Activated naive CD4-positive, alpha-beta T cell treated with anti-CD3 and anti-CD28 coated beads, Interleukin-2, amount 10 ng/mL, durations not matched to agents 7 days and 5 days (primary cell): Measurements from ENCODE around the gene IKZF3.
"Not testable (repeated sequence)": the region's sequence is repeated elsewhere in the genome, so short reads cannot be mapped to it uniquely, and the experiment has no call there.

ENCODE experiments used
- CTCF ChIA-PET: fragments of 350-600 bp; sonication (Branson Sonifier 250); formaldehyde crosslinking; loops from one replicate; lab custom pipeline; 2021; ENCODE audit warnings: antibody characterized with exemption; lab: Charles Lee
- DNase-seq: peaks from one replicate; pipeline ENCODE4 v3.0.0-alpha.2; 2020
- H3K27ac Mint-ChIP-seq: one replicate; pipeline ENCODE4 v1.8.0; 2021; ENCODE audit warnings: mild to moderate bottlenecking, moderate library complexity, mixed read lengths
- H3K27me3 Mint-ChIP-seq: one replicate; pipeline ENCODE4 v1.8.0; 2021; ENCODE audit warnings: mild to moderate bottlenecking, mixed read lengths
- H3K36me3 Mint-ChIP-seq: one replicate; pipeline ENCODE4 v1.8.0; 2021; ENCODE audit warnings: mixed read lengths
- H3K4me1 Mint-ChIP-seq: one replicate; pipeline ENCODE4 v1.8.0; 2021; ENCODE audit warnings: mixed read lengths
- H3K4me3 Mint-ChIP-seq: one replicate; pipeline ENCODE4 v1.8.0; 2021; ENCODE audit warnings: mild to moderate bottlenecking, moderate library complexity, mixed read lengths
- H3K9me3 Mint-ChIP-seq: one replicate; pipeline ENCODE4 v1.8.0; 2021; ENCODE audit warnings: mixed read lengths

The IKZF3 gene

GRCh38 chr17:39776252-39776651, 87.9 kb downstream of the IKZF3 start:
- peak overlapping the region; percentile 87 for H3K4me3 Mint-ChIP-seq
- DNase-seq = no peak
- H3K27me3 Mint-ChIP-seq = no peaks in the 10 kb centered on the region
- no peaks in the 10 kb centered on the region for H3K9me3 Mint-ChIP-seq
- H3K27ac Mint-ChIP-seq = peak overlapping the region; percentile 50
- peaks cover 36% of the 10 kb centered on the region for H3K36me3 Mint-ChIP-seq
- CTCF ChIA-PET = interaction anchor here (1.3 to 1.6 kb wide), 4 partner anchors 21 to 204 kb away, joined by 3 to 5 read pairs (median 4); partner anchors contain the start of gene PSMD3
- H3K4me1 Mint-ChIP-seq = peaks cover 87% of the 10 kb centered on the region

- CTCF ChIA-PET = interaction anchor here (1.0 to 1.3 kb wide), 3 partner anchors 9 to 19 kb away, joined by 3 to 4 read pairs (median 3); no protein-coding TSS in a partner anchor
- Mint-ChIP-seq H3K27me3 (no peaks in the 10 kb centered on the region), H3K27ac (peak overlapping the region; percentile 50), H3K36me3 (peaks cover 37% of the 10 kb centered on the region), H3K4me1 (peaks cover 90% of the 10 kb centered on the region), H3K4me3 (no peak overlapping the region), H3K9me3 (no peaks in the 10 kb centered on the region)
- DNase-seq = no peak
These were observed 89.1 kb downstream of the IKZF3 start for GRCh38 chr17:39775031-39775430.

GRCh38 chr17:39774047-39774446, 90.1 kb downstream of the IKZF3 start:
- no peak for DNase-seq
- Mint-ChIP-seq H3K27me3 (no peaks in the 10 kb centered on the region), H3K36me3 (peaks cover 38% of the 10 kb centered on the region), H3K9me3 (no peaks in the 10 kb centered on the region), H3K4me1 (peaks cover 97% of the 10 kb centered on the region), H3K27ac (no peak overlapping the region), H3K4me3 (no peak overlapping the region)
- CTCF ChIA-PET = no interaction called here

- CTCF ChIA-PET = no interaction called here
- DNase-seq = no peak
- Mint-ChIP-seq H3K9me3 (no peaks in the 10 kb centered on the region), H3K4me1 (peaks cover 96% of the 10 kb centered on the region), H3K4me3 (no peak overlapping the region), H3K27ac (peak overlapping the region; percentile 89), H3K27me3 (no peaks in the 10 kb centered on the region), H3K36me3 (peaks cover 43% of the 10 kb centered on the region)
These were observed 90.9 kb downstream of the IKZF3 start for GRCh38 chr17:39772987-39773934.

GRCh38 chr17:39772415-39772814, 91.7 kb downstream of the IKZF3 start:
- peaks cover 93% of the 10 kb centered on the region for H3K4me1 Mint-ChIP-seq
- peaks cover 45% of the 10 kb centered on the region for H3K36me3 Mint-ChIP-seq
- H3K27ac Mint-ChIP-seq = peak overlapping the region; percentile 89
- no peak for DNase-seq
- CTCF ChIA-PET = no interaction called here
- no peaks in the 10 kb centered on the region for H3K27me3 Mint-ChIP-seq
- no peaks in the 10 kb centered on the region for H3K9me3 Mint-ChIP-seq
- peak overlapping the region; percentile 24 for H3K4me3 Mint-ChIP-seq

- H3K4me3 Mint-ChIP-seq = no peak overlapping the region
- CTCF ChIA-PET = interaction anchor here (0.9 to 1.8 kb wide), 8 partner anchors 10 to 148 kb away, joined by 3 to 5 read pairs (median 4); partner anchors contain the start of gene IKZF3
- H3K36me3 Mint-ChIP-seq = peaks cover 59% of the 10 kb centered on the region
- no peaks in the 10 kb centered on the region for H3K27me3 Mint-ChIP-seq
- peak overlapping the region; percentile 87 for H3K27ac Mint-ChIP-seq
- peaks cover 4% of the 10 kb centered on the region for H3K9me3 Mint-ChIP-seq
- DNase-seq = peak; percentile 57
- H3K4me1 Mint-ChIP-seq = peaks cover 85% of the 10 kb centered on the region
These were observed 94.0 kb downstream of the IKZF3 start for GRCh38 chr17:39769974-39770587.

GRCh38 chr17:39767147-39767546, 97.0 kb downstream of the IKZF3 start:
- peaks cover 65% of the 10 kb centered on the region for H3K36me3 Mint-ChIP-seq

GRCh38 chr17:39765766-39766165, 98.3 kb downstream of the IKZF3 start:
- CTCF ChIA-PET = interaction anchor here (1.0 kb wide), 1 partner anchor 9 kb away, joined by 3 read pairs; no protein-coding TSS in a partner anchor
- Mint-ChIP-seq H3K4me1 (peaks cover 50% of the 10 kb centered on the region), H3K9me3 (peaks cover 4% of the 10 kb centered on the region), H3K4me3 (no peak overlapping the region), H3K27me3 (no peaks in the 10 kb centered on the region), H3K27ac (no peak overlapping the region), H3K36me3 (peaks cover 63% of the 10 kb centered on the region)
- no peak for DNase-seq

More at GRCh38 chr17:39767147-39767546, 97.0 kb downstream of the IKZF3 start:
- Mint-ChIP-seq H3K27ac (no peak overlapping the region), H3K27me3 (no peaks in the 10 kb centered on the region), H3K4me1 (peaks cover 63% of the 10 kb centered on the region), H3K4me3 (no peak overlapping the region), H3K9me3 (peaks cover 4% of the 10 kb centered on the region)
- no peak for DNase-seq
- CTCF ChIA-PET = no interaction called here

GRCh38 chr17:39765175-39765574, 98.9 kb downstream of the IKZF3 start:
- CTCF ChIA-PET = interaction anchor here (1.0 to 1.3 kb wide), 2 partner anchors 9 to 10 kb away, joined by 3 read pairs; no protein-coding TSS in a partner anchor
- Mint-ChIP-seq H3K27me3 (no peaks in the 10 kb centered on the region), H3K36me3 (peaks cover 61% of the 10 kb centered on the region), H3K9me3 (peaks cover 4% of the 10 kb centered on the region), H3K4me3 (no peak overlapping the region), H3K27ac (peak overlapping the region; percentile 45), H3K4me1 (peaks cover 44% of the 10 kb centered on the region)
- DNase-seq = no peak

GRCh38 chr17:39764171-39764570, 99.9 kb downstream of the IKZF3 start:
- DNase-seq, H3K27me3 Mint-ChIP-seq, H3K4me3 Mint-ChIP-seq, H3K27ac Mint-ChIP-seq, H3K9me3 Mint-ChIP-seq: not testable (repeated sequence)
- H3K4me1 Mint-ChIP-seq = peaks cover 37% of the 10 kb centered on the region
- peaks cover 61% of the 10 kb centered on the region for H3K36me3 Mint-ChIP-seq
- CTCF ChIA-PET = interaction anchor here (1.3 kb wide), 1 partner anchor 9 kb away, joined by 3 read pairs; no protein-coding TSS in a partner anchor

- peaks cover 4% of the 10 kb centered on the region for H3K9me3 Mint-ChIP-seq
- no peak for DNase-seq
- H3K27ac Mint-ChIP-seq = peak overlapping the region; percentile 49
- CTCF ChIA-PET = interaction anchor here (1.0 to 1.3 kb wide), 2 partner anchors 141 to 195 kb away, joined by 3 read pairs; no protein-coding TSS in a partner anchor
- H3K27me3 Mint-ChIP-seq = no peaks in the 10 kb centered on the region
- no peak overlapping the region for H3K4me3 Mint-ChIP-seq
- H3K36me3 Mint-ChIP-seq = peaks cover 56% of the 10 kb centered on the region
- peaks cover 39% of the 10 kb centered on the region for H3K4me1 Mint-ChIP-seq
These were observed 100.9 kb downstream of the IKZF3 start for GRCh38 chr17:39763051-39763820.

- CTCF ChIA-PET = interaction anchor here (1.0 to 1.3 kb wide), 2 partner anchors 140 to 196 kb away, joined by 3 read pairs; no protein-coding TSS in a partner anchor
- DNase-seq = no peak
- Mint-ChIP-seq H3K9me3 (peaks cover 4% of the 10 kb centered on the region), H3K27ac (no peak overlapping the region), H3K4me3 (no peak overlapping the region), H3K27me3 (no peaks in the 10 kb centered on the region), H3K36me3 (peaks cover 46% of the 10 kb centered on the region), H3K4me1 (peaks cover 41% of the 10 kb centered on the region)
These were observed 102.1 kb downstream of the IKZF3 start for GRCh38 chr17:39761861-39762496.

- Mint-ChIP-seq H3K4me3 (no peak overlapping the region), H3K4me1 (peaks cover 52% of the 10 kb centered on the region), H3K27me3 (no peaks in the 10 kb centered on the region), H3K27ac (no peak overlapping the region), H3K36me3 (peaks cover 21% of the 10 kb centered on the region), H3K9me3 (no peaks in the 10 kb centered on the region)
- no peak for DNase-seq
- CTCF ChIA-PET = interaction anchor here (1.3 kb wide), 1 partner anchor 105 kb away, joined by 4 read pairs; no protein-coding TSS in a partner anchor
These were observed 104.9 kb downstream of the IKZF3 start for GRCh38 chr17:39759204-39759603.
